Hematopoietic multipotent progenitor cell treated with erythropoietin and hydrocortisone succinate and interleukin-3 and kit ligand, for 6 days (in vitro differentiated cells): ENCODE results near the gene IFT172.

ENCODE experiments used
- DNase-seq: peaks from one replicate; pipeline ENCODE4 v3.0.0-alpha.2; 2015

IFT172 gene

DNA sequence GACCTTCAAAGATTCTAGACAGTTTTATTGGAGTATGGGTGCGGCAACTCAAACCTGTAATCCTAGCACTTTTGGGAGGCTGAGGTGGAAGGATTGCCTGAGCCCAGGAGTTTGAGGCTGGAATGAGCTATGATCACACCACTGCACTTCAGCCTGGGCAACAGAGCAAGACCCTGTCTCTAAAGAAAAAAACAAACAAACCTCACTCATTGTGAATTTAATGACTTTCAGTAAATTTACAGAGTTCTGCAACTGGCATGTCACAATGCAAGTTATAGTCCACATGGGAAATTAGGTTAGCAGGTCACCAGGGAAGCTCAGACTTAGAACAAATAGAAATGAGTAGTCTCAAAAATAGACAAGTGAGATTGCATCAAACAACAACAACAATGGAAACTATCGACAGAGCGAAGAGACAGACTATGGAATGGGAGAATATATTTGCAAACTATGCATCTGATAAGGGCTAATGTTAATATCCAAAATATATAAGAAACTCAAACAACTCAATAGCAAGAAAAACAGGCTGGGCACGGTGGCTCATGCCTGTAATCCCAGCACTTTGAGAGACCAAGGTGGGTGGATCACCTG, 67.8 kb downstream of the IFT172 start:
- no peak for DNase-seq

DNA sequence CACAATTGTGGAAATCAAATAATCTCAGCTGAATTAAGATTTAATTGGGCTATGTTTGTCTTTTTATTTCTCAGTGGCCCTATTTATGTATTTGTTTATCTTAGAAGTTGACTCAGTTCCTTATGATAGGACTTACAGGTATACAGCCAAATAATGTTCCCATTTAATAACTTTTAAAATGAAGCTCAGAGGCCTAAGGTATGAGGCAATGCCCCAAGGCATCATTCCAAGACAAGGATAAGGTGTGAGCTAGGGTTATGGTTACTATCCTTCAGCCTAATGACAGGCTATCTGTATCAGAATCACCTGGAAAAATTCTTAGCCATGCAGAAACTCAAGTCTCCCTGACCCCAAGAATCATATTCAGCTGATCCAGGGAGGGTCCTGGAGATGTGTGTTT, 68.5 kb downstream of the IFT172 start:
- DNase-seq, result no peak

DNA sequence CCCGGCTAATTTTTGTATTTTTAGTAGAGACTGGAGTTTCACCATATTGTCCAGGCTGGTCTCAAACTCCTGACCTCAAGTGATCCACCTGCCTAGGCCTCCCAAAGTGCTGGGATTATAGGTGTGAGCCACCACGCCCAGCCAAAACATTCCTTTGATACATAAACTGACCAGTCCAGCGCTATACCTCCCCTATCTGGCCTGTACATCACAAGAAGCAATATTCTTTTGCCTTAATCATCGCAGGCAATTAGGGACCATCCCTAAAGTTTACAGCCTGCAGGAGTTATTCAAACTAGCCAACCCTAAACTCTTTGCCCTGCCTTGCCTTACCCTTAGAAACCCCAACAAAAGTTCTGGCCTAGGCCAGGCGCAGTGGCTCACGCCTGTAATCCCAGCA, 73.4 kb downstream of the IFT172 start:
- DNase-seq, result no peak

DNA sequence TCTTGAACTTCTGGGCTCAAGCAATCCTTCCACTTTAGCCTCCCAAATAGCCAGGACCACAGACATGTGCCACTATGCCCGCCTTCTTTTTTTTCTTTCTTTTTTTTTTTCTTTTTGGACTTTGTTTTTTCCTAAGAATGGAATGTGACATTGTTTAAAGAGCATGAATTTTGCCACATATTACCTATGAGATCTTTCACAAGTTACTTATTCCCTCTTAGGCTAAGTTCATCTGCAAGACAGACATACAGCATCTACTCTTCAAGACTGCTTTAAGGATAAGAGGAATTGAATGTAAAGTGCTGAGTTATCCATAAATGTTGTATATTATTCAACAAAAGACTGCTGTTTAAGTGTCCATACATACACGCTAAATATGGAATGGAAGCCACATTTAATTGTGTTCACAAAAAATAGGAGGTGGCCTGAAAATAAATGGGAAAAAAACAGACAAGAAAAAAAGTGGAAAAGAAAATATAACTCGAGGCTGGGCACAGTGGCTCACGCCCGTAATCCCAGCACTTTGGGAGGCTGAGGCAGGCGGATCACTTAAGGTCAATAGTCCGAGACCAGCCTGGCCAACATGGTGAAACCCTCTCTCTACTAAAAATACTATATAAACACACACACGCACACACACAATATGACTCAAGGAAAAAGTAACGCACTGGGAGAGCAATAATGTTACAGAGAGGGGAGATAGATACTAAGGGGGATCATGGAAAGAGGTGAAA, 77.0 kb downstream of the IFT172 start:
- no peak for DNase-seq

DNA sequence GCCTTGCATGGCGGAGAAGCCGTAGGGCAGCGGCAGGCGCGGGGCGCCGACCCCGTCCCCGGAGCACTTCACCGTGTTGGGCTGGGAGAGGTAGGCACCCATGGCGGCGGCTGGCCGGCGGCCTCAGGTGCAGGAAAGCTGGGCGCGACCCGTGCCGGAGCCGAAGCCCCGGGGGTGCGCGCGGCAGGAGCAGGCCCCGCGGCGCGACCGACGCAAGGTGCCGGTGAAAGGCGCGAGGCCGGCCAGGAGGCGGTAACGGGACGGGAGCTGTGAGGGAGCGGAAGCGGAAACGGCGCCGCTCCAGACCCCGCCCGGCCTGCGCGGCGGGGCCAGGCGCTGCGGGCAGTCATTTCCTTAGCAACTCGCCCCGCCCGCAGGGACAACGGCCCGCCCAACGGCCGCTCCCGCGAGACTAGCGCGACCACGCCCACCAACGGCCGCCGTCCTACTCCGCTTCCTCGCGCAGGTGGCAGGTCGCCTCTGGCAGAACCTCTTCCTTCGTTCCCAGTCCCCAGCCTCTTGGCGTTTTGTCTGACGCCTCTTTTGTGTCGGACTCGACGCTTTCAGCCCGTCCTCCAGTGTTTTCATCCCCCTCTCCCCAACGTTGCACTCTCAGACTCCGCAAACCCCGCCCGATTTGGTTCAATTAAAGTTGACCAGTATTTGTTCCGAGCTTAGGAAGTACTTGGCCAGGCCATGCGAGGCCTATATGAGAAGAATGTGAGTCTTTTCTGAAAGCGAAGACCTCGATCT, 80.0 kb downstream of the IFT172 start, which contains the start of gene PPM1G:
PPM1G (minus strand) TSS at position 271 of the 753 bp plus-strand sequence; CDS start at position 102, 169 bp downstream.
- peak; percentile 98 for DNase-seq

DNA sequence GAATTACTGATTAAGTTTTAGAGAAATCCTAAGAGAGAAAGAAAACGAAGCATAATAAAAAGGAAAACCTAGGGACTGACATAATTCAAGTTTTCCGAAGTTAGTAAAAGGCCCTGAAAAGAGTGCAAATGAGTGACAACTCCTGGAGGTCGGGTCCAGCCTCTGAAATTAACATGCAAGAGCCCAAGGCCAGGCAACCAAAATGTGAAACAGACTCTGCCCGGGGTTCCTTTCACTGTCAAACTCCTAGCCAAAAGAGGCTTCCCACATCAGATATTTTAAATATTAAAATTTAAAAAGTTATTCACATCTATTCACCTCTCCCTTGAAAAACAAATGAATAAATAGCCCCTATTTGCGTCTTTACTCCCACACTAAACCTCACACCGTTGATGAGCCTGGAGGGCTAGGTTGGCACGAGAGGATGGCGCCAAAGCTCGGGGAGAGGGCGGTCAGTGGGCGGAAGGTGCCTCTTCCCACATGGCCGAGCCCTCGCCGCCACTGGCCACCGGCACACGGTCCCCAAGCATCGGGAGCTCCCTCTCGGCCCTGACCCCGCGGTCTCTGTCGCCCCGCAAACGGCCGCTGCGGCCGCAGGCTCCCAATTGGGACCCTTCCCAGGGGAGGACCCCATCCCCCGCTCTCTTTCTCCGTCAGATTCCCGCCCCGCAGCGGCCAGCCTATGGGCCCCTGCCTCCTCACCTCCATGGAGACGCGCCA, 80.8 kb downstream of the IFT172 start:
- DNase-seq, result peak; percentile 66

DNA sequence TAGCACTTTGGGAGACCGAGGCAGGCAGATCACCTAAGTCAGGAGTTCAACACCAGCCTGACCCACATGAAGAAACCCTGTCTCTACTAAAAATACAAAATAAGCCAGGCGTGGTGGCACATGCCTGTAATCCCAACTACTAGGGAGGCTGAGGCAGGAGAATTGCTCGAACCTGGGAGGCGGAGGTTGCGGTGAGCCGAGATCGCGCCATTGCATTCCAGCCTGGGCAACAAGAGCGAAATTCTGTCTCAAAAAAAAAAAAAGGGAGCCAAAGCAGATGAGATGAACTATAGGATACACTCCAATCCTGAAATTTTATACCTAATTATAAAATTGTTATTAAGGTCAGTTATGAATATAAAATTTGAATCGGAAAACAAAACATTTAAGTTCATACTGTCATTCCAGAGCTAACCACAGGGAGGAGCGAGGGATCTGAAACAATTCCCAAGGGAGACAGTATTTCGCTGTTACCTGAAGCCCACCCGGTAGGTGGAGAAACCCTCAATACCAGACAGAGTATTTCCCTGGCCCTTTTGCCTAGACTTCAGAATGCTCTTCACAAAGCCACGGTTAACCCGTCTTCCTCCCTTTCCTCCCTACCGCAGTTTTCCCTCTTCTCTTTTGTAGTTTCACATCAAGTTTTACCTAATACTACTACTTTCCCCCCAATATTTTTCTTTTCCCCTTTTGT, 81.6 kb downstream of the IFT172 start:
- peak; percentile 54 for DNase-seq

DNA sequence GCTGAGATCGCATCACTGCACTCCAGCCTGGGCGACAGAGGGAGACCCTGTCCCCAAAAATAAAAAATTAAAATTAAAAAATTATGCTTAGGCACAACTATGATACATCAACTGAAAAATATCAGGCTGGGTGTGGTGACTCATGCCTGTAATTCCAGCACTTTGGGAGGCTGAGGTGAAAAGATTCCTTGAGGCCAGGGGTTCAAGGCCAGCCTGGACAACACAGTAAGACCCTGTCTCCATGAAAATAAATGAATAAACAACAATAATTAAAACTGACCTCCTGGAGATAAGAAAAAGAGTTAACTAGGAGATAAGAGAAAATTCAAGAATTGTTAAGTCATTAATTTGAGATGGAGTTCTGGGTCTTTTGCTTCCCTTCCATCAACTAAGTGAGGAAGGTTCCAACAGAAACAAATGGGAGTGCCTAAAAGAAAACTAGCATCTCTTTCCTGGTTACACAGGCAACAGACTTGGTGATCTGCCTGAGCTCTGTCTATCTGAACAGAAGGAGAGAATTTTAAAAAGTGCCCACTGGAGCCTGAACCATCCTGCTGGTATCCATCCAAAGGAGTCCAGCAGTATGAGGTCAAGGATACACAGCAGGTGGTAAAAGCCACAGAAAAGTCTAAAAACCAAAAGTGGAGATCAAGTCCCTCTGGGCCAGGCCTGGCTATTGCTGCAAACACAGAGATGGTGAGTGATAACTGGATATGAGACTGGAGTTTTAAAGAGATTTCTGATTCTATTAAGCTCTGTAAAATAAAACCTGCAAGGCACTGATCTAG, 89.0 kb downstream of the IFT172 start:
- DNase-seq, result no peak

DNA sequence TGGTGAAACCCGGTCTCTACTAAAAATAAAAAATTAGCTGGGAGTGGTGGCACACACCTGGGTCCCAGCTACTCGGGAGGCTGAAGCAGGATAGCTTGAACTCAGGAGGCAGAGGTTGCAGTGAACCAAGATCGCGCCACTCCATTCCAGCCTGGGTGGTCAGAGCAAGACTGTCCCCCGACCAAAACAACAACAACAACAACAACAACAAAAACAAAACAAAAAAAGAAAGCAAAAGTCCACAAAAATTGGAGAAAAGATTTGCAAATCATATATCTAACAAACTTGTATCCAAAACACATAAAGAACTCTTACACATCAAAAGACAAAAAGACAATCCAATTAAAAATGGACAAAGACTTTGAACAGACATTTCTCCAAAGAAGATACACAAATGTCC, 90.6 kb downstream of the IFT172 start:
- DNase-seq, result no peak
